ENCODE data around the gene TTC23L.

- TF ChIP-seq CTCF (IDR thresholded peaks at IDR 0.05) (no peak), POLR2A (IDR thresholded peaks at IDR 0.05) (no peak), POLR2AphosphoS5 (IDR thresholded peaks at IDR 0.05) (no peak)
These were observed 4.2 kb upstream of the TTC23L start for GRCh38 chr5:34834794-34835089.

Data from prostate gland (tissue), 2 donors.